Activated CD8-positive, alpha-beta T cell treated with anti-CD3 and anti-CD28 coated beads for 36 hours (primary cell): ENCODE results near the gene C2orf49. TPM values are rescaled to one million over a fixed set of nuclear protein-coding genes. Genes with fewer than 3 reads are reported as not detected.
A peak's percentile ranks its signal among the peaks of the same experiment; 100 is the strongest.

Source experiments
- ATAC-seq: fragments of 200-7000 bp; cut with Tn5 transposase; one replicate; pipeline ENCODE4 v1.10.0; 2021; ENCODE audit warnings: mild to moderate bottlenecking, moderate library complexity
- CTCF ChIA-PET: fragments of 350-600 bp; sonication (Branson Sonifier 250); formaldehyde crosslinking; loops from one replicate; lab custom pipeline; 2021; ENCODE audit warnings: antibody characterized with exemption; lab: Charles Lee
- POLR2A ChIA-PET: fragments of 350-600 bp; sonication (Branson Sonifier 250); formaldehyde crosslinking; loops from one replicate; lab custom pipeline; 2021; ENCODE audit warnings: antibody characterized with exemption; lab: Charles Lee
- DNase-seq: peaks from one replicate; pipeline ENCODE4 v3.0.0-alpha.2; 2020
- H3K27ac Mint-ChIP-seq: one replicate; pipeline ENCODE4 v1.8.0; 2021; ENCODE audit warnings: mild to moderate bottlenecking, mixed read lengths
- H3K27me3 Mint-ChIP-seq: one replicate; pipeline ENCODE4 v1.8.0; 2021; ENCODE audit warnings: mixed read lengths
- H3K36me3 Mint-ChIP-seq: one replicate; pipeline ENCODE4 v1.8.0; 2021; ENCODE audit warnings: low read depth, mixed read lengths
- H3K4me1 Mint-ChIP-seq: one replicate; pipeline ENCODE4 v1.8.0; 2021; ENCODE audit warnings: low read depth, mixed read lengths
- H3K4me3 Mint-ChIP-seq: one replicate; pipeline ENCODE4 v1.8.0; 2021; ENCODE audit warnings: mild to moderate bottlenecking, moderate library complexity, mixed read lengths
- H3K9me3 Mint-ChIP-seq: one replicate; pipeline ENCODE4 v1.8.0; 2021; ENCODE audit warnings: mixed read lengths
- intact Hi-C: fragments of 100-400 bp; cut with micrococcal nuclease; formaldehyde crosslinking; loops from one replicate; pipeline ENCODE4 v1.10.0; 2022
- total RNA-seq, 2 experiments: library from RNA; stranded (reverse); gene quantifications; one replicate each; pipeline ENCODE4 v1.2.3, GENCODE V29; 2021
- TF ChIP-seq, protein P1 (sequence below): fragments of 200-600 bp; IDR thresholded peaks from one replicate; pipeline ENCODE4 v1.8.0; 2022; ENCODE audit warnings: antibody characterized with exemption, mild to moderate bottlenecking

Gene C2orf49
- total RNA-seq, 2 experiments from 2014 or later: 22.3 to 23.3 TPM

DNA sequence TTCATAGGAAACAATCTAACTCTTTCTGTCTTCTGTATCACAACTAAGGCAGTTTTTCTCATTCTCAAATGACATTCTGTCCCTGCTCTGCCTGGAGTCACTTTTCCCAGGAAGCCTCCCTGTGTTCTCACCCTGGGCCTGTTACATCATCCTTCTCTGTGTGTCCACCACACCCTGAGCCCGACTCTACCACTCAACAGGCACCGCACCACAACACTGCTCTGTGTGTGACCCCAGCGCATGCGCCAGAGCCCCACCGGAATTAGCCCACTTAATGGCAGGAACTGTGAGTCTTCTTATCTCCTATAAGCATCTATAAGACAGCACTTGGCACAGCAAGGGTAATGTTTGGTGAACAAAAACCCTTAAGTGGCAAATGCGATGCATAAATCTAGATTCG, 40.1 kb upstream of the C2orf49 start:
- Mint-ChIP-seq H3K9me3 (no peaks in the 10 kb centered on the region), H3K27ac (no peak overlapping the region), H3K4me1 (peaks cover 6% of the 10 kb centered on the region), H3K36me3 (peaks cover 31% of the 10 kb centered on the region), H3K4me3 (no peak overlapping the region), H3K27me3 (no peaks in the 10 kb centered on the region)
- intact Hi-C loops: no loop called here
- POLR2A ChIA-PET: no interaction called here
- TF ChIP-seq, protein P1, sequence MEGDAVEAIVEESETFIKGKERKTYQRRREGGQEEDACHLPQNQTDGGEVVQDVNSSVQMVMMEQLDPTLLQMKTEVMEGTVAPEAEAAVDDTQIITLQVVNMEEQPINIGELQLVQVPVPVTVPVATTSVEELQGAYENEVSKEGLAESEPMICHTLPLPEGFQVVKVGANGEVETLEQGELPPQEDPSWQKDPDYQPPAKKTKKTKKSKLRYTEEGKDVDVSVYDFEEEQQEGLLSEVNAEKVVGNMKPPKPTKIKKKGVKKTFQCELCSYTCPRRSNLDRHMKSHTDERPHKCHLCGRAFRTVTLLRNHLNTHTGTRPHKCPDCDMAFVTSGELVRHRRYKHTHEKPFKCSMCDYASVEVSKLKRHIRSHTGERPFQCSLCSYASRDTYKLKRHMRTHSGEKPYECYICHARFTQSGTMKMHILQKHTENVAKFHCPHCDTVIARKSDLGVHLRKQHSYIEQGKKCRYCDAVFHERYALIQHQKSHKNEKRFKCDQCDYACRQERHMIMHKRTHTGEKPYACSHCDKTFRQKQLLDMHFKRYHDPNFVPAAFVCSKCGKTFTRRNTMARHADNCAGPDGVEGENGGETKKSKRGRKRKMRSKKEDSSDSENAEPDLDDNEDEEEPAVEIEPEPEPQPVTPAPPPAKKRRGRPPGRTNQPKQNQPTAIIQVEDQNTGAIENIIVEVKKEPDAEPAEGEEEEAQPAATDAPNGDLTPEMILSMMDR: no peak
- CTCF ChIA-PET: no interaction called here
- no peak for DNase-seq
- no peak for ATAC-seq

DNA sequence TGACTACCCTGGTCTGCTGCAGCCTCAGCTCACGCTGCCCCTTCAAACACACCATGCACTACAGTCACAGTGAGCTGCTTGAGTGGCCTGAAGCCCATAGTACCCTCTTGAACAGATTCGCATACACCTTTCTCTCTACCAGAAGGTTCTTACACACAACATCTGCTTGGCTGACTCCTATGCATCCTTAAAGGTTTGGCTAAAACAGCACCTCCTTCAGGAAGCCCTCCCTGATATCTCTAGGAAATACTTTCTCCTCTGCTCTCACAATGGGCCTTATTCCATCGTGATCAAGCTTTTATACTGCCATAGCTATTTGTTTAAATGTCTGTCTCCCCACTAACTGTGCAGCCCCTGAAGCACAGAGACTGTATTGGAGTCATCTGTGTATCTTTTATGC, 39.3 kb upstream of the C2orf49 start:
- Mint-ChIP-seq H3K27me3 (no peaks in the 10 kb centered on the region), H3K4me1 (peaks cover 11% of the 10 kb centered on the region), H3K36me3 (peaks cover 32% of the 10 kb centered on the region), H3K27ac (no peak overlapping the region), H3K9me3 (no peaks in the 10 kb centered on the region), H3K4me3 (no peak overlapping the region)
- CTCF ChIA-PET: interaction anchor here (1.3 kb wide), 1 partner anchor 10 kb away, joined by 7 read pairs; no protein-coding TSS in a partner anchor
- intact Hi-C loops: no loop called here
- ATAC-seq: no peak
- TF ChIP-seq, protein P1: no peak
- POLR2A ChIA-PET: no interaction called here
- DNase-seq: no peak

DNA sequence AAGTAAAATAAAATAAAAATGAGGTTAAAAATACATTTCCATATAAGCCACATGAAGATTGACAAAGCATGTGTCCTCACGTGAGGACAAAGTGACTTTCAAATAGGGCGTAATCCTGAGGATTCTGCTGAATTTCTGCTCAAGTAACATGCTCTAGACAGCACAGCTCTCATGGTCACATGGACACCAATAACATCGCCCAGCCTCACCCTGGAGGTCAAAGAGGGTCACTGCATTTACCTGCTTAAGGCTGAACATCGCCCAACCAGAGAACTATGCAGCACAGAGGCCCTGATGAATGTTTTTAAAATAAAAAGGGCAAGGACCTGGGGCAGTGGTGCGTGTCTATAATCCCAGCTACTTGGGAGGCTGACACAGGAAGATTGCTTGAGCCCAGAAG, 38.0 kb upstream of the C2orf49 start:
- H3K27me3 Mint-ChIP-seq: no peaks in the 10 kb centered on the region
- intact Hi-C loops: no loop called here
- TF ChIP-seq, protein P1: no peak
- ATAC-seq: peak; percentile 53
- peaks cover 18% of the 10 kb centered on the region for H3K4me1 Mint-ChIP-seq
- ChIA-PET POLR2A (interaction anchor here (0.6 kb wide), 1 partner anchor 23 kb away, joined by 3 read pairs; no protein-coding TSS in a partner anchor), CTCF (interaction anchor here (1.0 to 1.6 kb wide), 4 partner anchors 11 to 61 kb away, joined by 3 to 5 read pairs (median 4); no protein-coding TSS in a partner anchor)
- H3K27ac Mint-ChIP-seq: no peak overlapping the region
- H3K9me3 Mint-ChIP-seq: no peaks in the 10 kb centered on the region
- peaks cover 35% of the 10 kb centered on the region for H3K36me3 Mint-ChIP-seq
- no peak overlapping the region for H3K4me3 Mint-ChIP-seq
- DNase-seq: no peak

DNA sequence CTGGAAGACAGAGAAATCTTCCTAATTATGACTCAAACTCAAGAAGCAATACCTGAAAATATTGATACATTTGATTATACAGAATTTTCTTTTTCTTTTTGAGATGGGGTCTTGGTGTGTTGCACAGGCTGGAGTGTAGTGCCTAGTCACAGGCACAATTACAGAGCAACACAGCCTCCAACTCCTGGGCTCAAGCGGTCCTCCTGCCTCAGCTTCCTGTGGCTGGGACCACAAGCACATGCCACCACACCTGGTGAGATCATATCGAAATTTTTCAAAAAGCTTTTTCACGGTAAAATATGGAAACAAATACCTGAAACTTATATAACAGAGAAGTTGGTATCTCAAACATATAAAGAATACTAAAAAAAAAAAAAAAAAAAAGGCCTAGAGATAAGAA, 35.7 kb upstream of the C2orf49 start:
- Mint-ChIP-seq H3K27ac (no peak overlapping the region), H3K9me3 (no peaks in the 10 kb centered on the region), H3K27me3 (no peaks in the 10 kb centered on the region), H3K4me3 (no peak overlapping the region), H3K36me3 (peaks cover 26% of the 10 kb centered on the region), H3K4me1 (peaks cover 26% of the 10 kb centered on the region)
- POLR2A ChIA-PET: interaction anchor here (1.1 kb wide), 1 partner anchor 14 kb away, joined by 5 read pairs; no protein-coding TSS in a partner anchor
- ATAC-seq: peak; percentile 56
- CTCF ChIA-PET: no interaction called here
- intact Hi-C loops: no loop called here
- TF ChIP-seq, protein P1: no peak
- DNase-seq: peak; percentile 32

DNA sequence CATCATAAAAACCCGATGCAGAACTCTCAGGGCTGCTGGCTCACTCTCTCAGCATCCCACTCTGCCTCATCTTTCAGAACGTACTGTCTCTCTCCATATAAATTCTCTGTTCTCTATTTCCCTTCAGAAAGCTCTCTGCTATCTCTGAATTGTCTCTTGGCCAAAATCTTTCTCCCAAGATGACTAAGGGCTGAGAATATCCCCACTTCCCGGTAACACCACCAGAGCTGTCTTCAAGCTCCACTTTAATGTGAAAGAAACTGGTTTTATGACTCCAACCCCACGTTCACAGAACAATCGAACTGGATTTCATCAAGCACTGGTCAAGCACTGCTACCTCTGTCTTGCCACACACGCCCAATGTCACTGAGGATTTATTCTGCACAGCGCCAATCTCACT, 30.2 kb upstream of the C2orf49 start:
- ChIA-PET CTCF (no interaction called here), POLR2A (interaction anchor here (0.9 kb wide), 1 partner anchor 17 kb away, joined by 3 read pairs; no protein-coding TSS in a partner anchor)
- intact Hi-C loops: no loop called here
- H3K27ac Mint-ChIP-seq: no peak overlapping the region
- DNase-seq (no peak), ATAC-seq (no peak)
- H3K9me3 Mint-ChIP-seq: no peaks in the 10 kb centered on the region
- H3K36me3 Mint-ChIP-seq: peaks cover 39% of the 10 kb centered on the region
- TF ChIP-seq, protein P1: no peak
- no peaks in the 10 kb centered on the region for H3K27me3 Mint-ChIP-seq
- no peak overlapping the region for H3K4me3 Mint-ChIP-seq
- H3K4me1 Mint-ChIP-seq: peaks cover 39% of the 10 kb centered on the region
